Measurements from ENCODE around the gene SH3GL2. TPM values are rescaled to one million over a fixed set of nuclear protein-coding genes. Genes with fewer than 3 reads are reported as not detected.

The SH3GL2 gene
- total and polyA plus RNA-seq, 2 donors (not counting 3 experiments of a cell fraction or from before 2014, with no cell fraction given) = 0.12 TPM; not detected in 1

GRCh38 chr9:17555362-17556054, 23.4 kb upstream of the SH3GL2 start:
- no peak overlapping the region for H3K4me3 ChIP-seq (replicated peaks in 1 of 3; ENCODE audit: insufficient read depth in 1 of 3, low read depth in 1 of 3, low read length in 3 of 3)
- no peak overlapping the region for H3K9ac ChIP-seq (replicated peaks; ENCODE audit: extremely low read depth, insufficient read depth, low read length)
- no peaks in the 10 kb centered on the region for H3K36me3 ChIP-seq (ENCODE audit: control insufficient read depth in 2 of 2, extremely low read depth in 1 of 2, insufficient read depth in 2 of 2, low read length in 2 of 2)
- ChIA-PET CTCF (no interaction called here), POLR2A (interaction anchor here (0.5 kb wide), 1 partner anchor 714 kb away, joined by 4 read pairs; no protein-coding TSS in a partner anchor)
- H3K27ac ChIP-seq (ENCODE audit: insufficient read depth, low read depth, low read length) = no peak overlapping the region
- peaks cover 0 to 2% of the 10 kb centered on the region in 2 experiments for H3K27me3 ChIP-seq (ENCODE audit: control insufficient read depth in 2 of 2, insufficient read depth in 2 of 2, low read length in 2 of 2)
- no peaks in the 10 kb centered on the region for H3K79me2 ChIP-seq (ENCODE audit: control insufficient read depth, insufficient read depth, low read length)
- H2AFZ ChIP-seq (ENCODE audit: low read depth, low read length) = no peak overlapping the region
- FAIRE-seq = no peak
- H3K4me1 ChIP-seq (ENCODE audit: control insufficient read depth, extremely low read depth, insufficient read depth, low read length) = no peaks in the 10 kb centered on the region
- H3K4me2 ChIP-seq (ENCODE audit: insufficient read depth, low read length) = no peak overlapping the region
- no peak for DNase-seq (ENCODE audit: low read depth, low spot score)
- no peaks in the 10 kb centered on the region for H4K20me1 ChIP-seq (replicated peaks; ENCODE audit: control insufficient read depth, extremely low read depth, insufficient read depth, low read length)
- intact Hi-C loops (cut with micrococcal nuclease) (no loop called here), dilution Hi-C loops (cut with MboI; ENCODE audit: extremely low pct_ligation_motif_present, low sequenced_read_pairs) (no loop called here)
- no TSS peak for BruUV-seq (replicated peaks)
- no peak for TF ChIP-seq MAX (IDR thresholded peaks at IDR 0.05; ENCODE audit: insufficient read depth, insufficient read length)
- TF ChIP-seq FOS (IDR thresholded peaks at IDR 0.05; ENCODE audit: borderline replicate concordance, insufficient read depth, low read length) = no peak
- no peak for TF ChIP-seq POLR2A (IDR thresholded peaks at IDR 0.05; ENCODE audit: low read depth, low read length)
- H3K9me1 ChIP-seq (replicated peaks; ENCODE audit: control insufficient read depth, extremely low read depth, insufficient read depth, low read length) = no peaks in the 10 kb centered on the region
- no peaks in the 10 kb centered on the region for H3K9me3 ChIP-seq (replicated peaks; ENCODE audit: control insufficient read depth, insufficient read depth, low read length)

DNA sequence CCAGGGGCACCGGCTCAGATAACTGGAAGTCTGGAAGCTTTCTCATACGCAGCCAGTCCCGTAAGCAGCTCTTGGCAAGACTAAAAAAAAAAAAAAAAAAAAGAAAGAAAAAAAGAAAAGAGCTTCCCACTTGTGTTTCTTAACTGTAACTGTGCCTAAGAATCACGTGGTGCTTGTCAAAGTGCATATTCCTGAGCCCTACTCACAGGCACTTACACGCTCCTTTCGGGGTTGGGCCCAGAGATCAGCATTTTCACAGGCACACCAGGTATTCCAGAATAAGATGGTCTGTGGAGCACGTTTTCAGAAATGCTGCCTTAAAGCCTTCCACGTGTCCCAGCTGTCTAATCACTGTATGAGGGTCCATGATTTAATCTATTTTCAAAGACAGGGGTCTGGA, 22.6 kb upstream of the SH3GL2 start:
- BruUV-seq (replicated peaks) = no TSS peak
- POLR2A ChIA-PET = interaction anchor here (0.5 kb wide), 1 partner anchor 714 kb away, joined by 4 read pairs; no protein-coding TSS in a partner anchor

More for the DNA sequence above, 22.6 kb upstream of the SH3GL2 start:
- DNase-seq (ENCODE audit: low read depth, low spot score) (no peak), FAIRE-seq (no peak)
- Histone ChIP-seq H3K4me2 (ENCODE audit: insufficient read depth, low read length) (no peak overlapping the region), H4K20me1 (replicated peaks; ENCODE audit: control insufficient read depth, extremely low read depth, insufficient read depth, low read length) (no peaks in the 10 kb centered on the region), H3K4me1 (ENCODE audit: control insufficient read depth, extremely low read depth, insufficient read depth, low read length) (no peaks in the 10 kb centered on the region), H3K9me1 (replicated peaks; ENCODE audit: control insufficient read depth, extremely low read depth, insufficient read depth, low read length) (no peaks in the 10 kb centered on the region), H3K9me3 (replicated peaks; ENCODE audit: control insufficient read depth, insufficient read depth, low read length) (no peaks in the 10 kb centered on the region), H3K9ac (replicated peaks; ENCODE audit: extremely low read depth, insufficient read depth, low read length) (no peak overlapping the region), H3K36me3 (ENCODE audit: control insufficient read depth in 2 of 2, extremely low read depth in 1 of 2, insufficient read depth in 2 of 2, low read length in 2 of 2) (no peaks in the 10 kb centered on the region), H2AFZ (ENCODE audit: low read depth, low read length) (no peak overlapping the region), H3K27ac (ENCODE audit: insufficient read depth, low read depth, low read length) (no peak overlapping the region), H3K4me3 (replicated peaks in 1 of 3; ENCODE audit: insufficient read depth in 1 of 3, low read depth in 1 of 3, low read length in 3 of 3) (no peak overlapping the region), H3K27me3 (ENCODE audit: control insufficient read depth in 2 of 2, insufficient read depth in 2 of 2, low read length in 2 of 2) (peaks cover 0 to 2% of the 10 kb centered on the region in 2 experiments), H3K79me2 (ENCODE audit: control insufficient read depth, insufficient read depth, low read length) (no peaks in the 10 kb centered on the region)
- dilution Hi-C loops (cut with MboI; ENCODE audit: extremely low pct_ligation_motif_present, low sequenced_read_pairs) (no loop called here), intact Hi-C loops (cut with micrococcal nuclease) (no loop called here)
- no peak for TF ChIP-seq EZH2 (IDR thresholded peaks at IDR 0.05; ENCODE audit: borderline replicate concordance, low read depth, low read length, severe bottlenecking)
- TF ChIP-seq, protein P1, sequence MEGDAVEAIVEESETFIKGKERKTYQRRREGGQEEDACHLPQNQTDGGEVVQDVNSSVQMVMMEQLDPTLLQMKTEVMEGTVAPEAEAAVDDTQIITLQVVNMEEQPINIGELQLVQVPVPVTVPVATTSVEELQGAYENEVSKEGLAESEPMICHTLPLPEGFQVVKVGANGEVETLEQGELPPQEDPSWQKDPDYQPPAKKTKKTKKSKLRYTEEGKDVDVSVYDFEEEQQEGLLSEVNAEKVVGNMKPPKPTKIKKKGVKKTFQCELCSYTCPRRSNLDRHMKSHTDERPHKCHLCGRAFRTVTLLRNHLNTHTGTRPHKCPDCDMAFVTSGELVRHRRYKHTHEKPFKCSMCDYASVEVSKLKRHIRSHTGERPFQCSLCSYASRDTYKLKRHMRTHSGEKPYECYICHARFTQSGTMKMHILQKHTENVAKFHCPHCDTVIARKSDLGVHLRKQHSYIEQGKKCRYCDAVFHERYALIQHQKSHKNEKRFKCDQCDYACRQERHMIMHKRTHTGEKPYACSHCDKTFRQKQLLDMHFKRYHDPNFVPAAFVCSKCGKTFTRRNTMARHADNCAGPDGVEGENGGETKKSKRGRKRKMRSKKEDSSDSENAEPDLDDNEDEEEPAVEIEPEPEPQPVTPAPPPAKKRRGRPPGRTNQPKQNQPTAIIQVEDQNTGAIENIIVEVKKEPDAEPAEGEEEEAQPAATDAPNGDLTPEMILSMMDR (IDR thresholded peaks at IDR 0.05; ENCODE audit: extremely low read depth in 1 of 2, insufficient read depth in 1 of 2, low read depth in 1 of 2, low read length in 2 of 2) = no peak
- CTCF ChIA-PET = no interaction called here
